IMR-90 (cell line): Measurements from ENCODE around the gene TAB2. TPM values are rescaled to one million over a fixed set of nuclear protein-coding genes. Genes with fewer than 3 reads are reported as not detected.

Experiments
- ATAC-seq: fragments of 200-7000 bp; cut with Tn5 transposase; 2 replicates; pipeline ENCODE4 v1.9.1; 2020; ENCODE audit warnings: low read depth, mild to moderate bottlenecking, moderate library complexity
- BruUV-seq: library from RNA; stranded (reverse); fragments of 400-500 nt; replicated peaks from 2 replicates; lab custom pipeline; 2021; lab: Mats Ljungman, UMichigan
- CTCF ChIA-PET: fragments of 300-600 bp; formaldehyde crosslinking; extraction: SDS; loops from one replicate; lab custom pipeline; 2021; ENCODE audit warnings: antibody characterized with exemption; lab: Yijun Ruan, JAX
- POLR2A ChIA-PET: fragments of 300-600 bp; sonication (Branson Sonifier 250); formaldehyde crosslinking; loops from one replicate; lab custom pipeline; 2022; ENCODE audit warnings: antibody characterized with exemption; ENCODE audit not compliant: unreplicated experiment; lab: Charles Lee
- DNase-seq: peaks from one replicate; pipeline ENCODE4 v3.0.0; 2013
- H2AFZ ChIP-seq: replicated peaks from 2 replicates; pipeline ENCODE3; 2013; ENCODE audit warnings: low read length, mild to moderate bottlenecking; ENCODE audit not compliant: poor library complexity
- H2AK5ac ChIP-seq: 2 replicates; pipeline ENCODE4 v1.6.1; 2013; ENCODE audit warnings: low read depth, low read length, inconsistent platforms
- H2AK9ac ChIP-seq: replicated peaks from 2 replicates; pipeline ENCODE3; 2013; ENCODE audit warnings: mild to moderate bottlenecking, low read depth, low read length, moderate library complexity; ENCODE audit not compliant: poor library complexity
- H2BK120ac ChIP-seq: 2 replicates; pipeline ENCODE4 v1.6.1; 2013; ENCODE audit warnings: low read depth, low read length, inconsistent platforms
- H2BK15ac ChIP-seq: 3 replicates; pipeline ENCODE4 v1.6.1; 2013; ENCODE audit warnings: low read depth, low read length, inconsistent platforms
- H2BK20ac ChIP-seq: 2 replicates; pipeline ENCODE4 v1.6.1; 2013; ENCODE audit warnings: low read depth, mild to moderate bottlenecking, inconsistent platforms, low read length, moderate library complexity
- H2BK5ac ChIP-seq: 2 replicates; pipeline ENCODE4 v1.6.1; 2013; ENCODE audit warnings: mild to moderate bottlenecking, low read depth, low read length, inconsistent platforms; ENCODE audit not compliant: poor library complexity, severe bottlenecking
- H3K14ac ChIP-seq: replicated peaks from 2 replicates; pipeline ENCODE4 v1.6.1; 2013; ENCODE audit warnings: low read depth, low read length, inconsistent platforms
- H3K18ac ChIP-seq: 2 replicates; pipeline ENCODE4 v1.6.1; 2013; ENCODE audit warnings: low read depth, low read length, control low read depth
- H3K23ac ChIP-seq: 2 replicates; pipeline ENCODE4 v1.6.1; 2013; ENCODE audit warnings: low read depth, low read length, inconsistent platforms
- H3K27ac ChIP-seq: 2 replicates; pipeline ENCODE4 v1.5.1; 2013; ENCODE audit warnings: mild to moderate bottlenecking, control low read depth, low read length; ENCODE audit not compliant: insufficient read depth
- H3K27me3 ChIP-seq: 2 replicates; pipeline ENCODE4 v1.6.1; 2013; ENCODE audit warnings: low read length; ENCODE audit not compliant: control insufficient read depth, insufficient read depth
- H3K36me3 ChIP-seq: 2 replicates; pipeline ENCODE4 v1.6.1; 2013; ENCODE audit warnings: low read length, mixed read lengths; ENCODE audit not compliant: control insufficient read depth, insufficient read depth
- H3K4ac ChIP-seq: 2 replicates; pipeline ENCODE4 v1.6.1; 2013; ENCODE audit warnings: low read depth, low read length, inconsistent platforms
- H3K4me1 ChIP-seq: 2 replicates; pipeline ENCODE4 v1.6.1; 2013; ENCODE audit warnings: low read length, mixed read lengths; ENCODE audit not compliant: control insufficient read depth, insufficient read depth
- H3K4me2 ChIP-seq: 2 replicates; pipeline ENCODE4 v1.6.1; 2013; ENCODE audit warnings: low read depth, mild to moderate bottlenecking, control low read depth, low read length, moderate library complexity
- H3K4me3 ChIP-seq: 2 replicates; pipeline ENCODE4 v1.5.1; 2013; ENCODE audit warnings: low read depth, mild to moderate bottlenecking, control low read depth, low read length, moderate library complexity; ENCODE audit not compliant: insufficient read depth
- H3K56ac ChIP-seq: 2 replicates; pipeline ENCODE4 v1.6.1; 2013; ENCODE audit warnings: low read length, inconsistent platforms; ENCODE audit not compliant: insufficient read depth; ENCODE audit errors: extremely low read depth
- H3K79me1 ChIP-seq, 2 experiments: 2 replicates each; pipeline ENCODE4 v1.6.1; 2013; ENCODE audit warnings: low read length in 2 of 2, inconsistent platforms in 1 of 2, low read depth in 1 of 2
- H3K9ac ChIP-seq: 2 replicates; pipeline ENCODE4 v1.6.1; 2013; ENCODE audit warnings: low read depth, low read length, control low read depth
- H3K9me1 ChIP-seq: 2 replicates; pipeline ENCODE4 v1.6.1; 2013; ENCODE audit warnings: low read length, inconsistent platforms; ENCODE audit not compliant: insufficient read depth
- H3K9me3 ChIP-seq: 2 replicates; pipeline ENCODE4 v1.6.1; 2013; ENCODE audit warnings: low read length; ENCODE audit not compliant: control insufficient read depth, insufficient read depth
- H4K20me1 ChIP-seq: 2 replicates; pipeline ENCODE4 v1.6.1; 2013; ENCODE audit warnings: low read length, inconsistent platforms; ENCODE audit not compliant: insufficient read depth
- H4K5ac ChIP-seq: 2 replicates; pipeline ENCODE4 v1.6.1; 2013; ENCODE audit warnings: mild to moderate bottlenecking, low read depth, low read length, control low read depth
- H4K8ac ChIP-seq, 2 experiments: 2 replicates each; pipeline ENCODE4 v1.6.1; 2013; ENCODE audit warnings: low read depth in 2 of 2, low read length in 2 of 2, control low read depth in 1 of 2, inconsistent platforms in 1 of 2
- H4K91ac ChIP-seq: 2 replicates; pipeline ENCODE4 v1.6.1; 2013; ENCODE audit warnings: low read depth, low read length, inconsistent platforms; ENCODE audit not compliant: insufficient read depth
- CEBPB ChIP-seq: IDR thresholded peaks from 2 replicates; pipeline ENCODE4 v1.6.1; 2012; ENCODE audit warnings: low read depth, low read length, improper control_type of control experiment
- CHD1 ChIP-seq: IDR thresholded peaks from 2 replicates; pipeline ENCODE4 v1.6.1; 2012; ENCODE audit warnings: low read depth, low read length, improper control_type of control experiment
- FOS ChIP-seq: fragments of 150-350 bp; IDR thresholded peaks from 2 replicates; pipeline ENCODE4 v1.6.1; 2016; ENCODE audit warnings: low read depth, low read length
- MAFK ChIP-seq: IDR thresholded peaks from 2 replicates; pipeline ENCODE4 v1.6.1; 2012; ENCODE audit warnings: low read depth, low read length, improper control_type of control experiment
- MAZ ChIP-seq: IDR thresholded peaks from 2 replicates; pipeline ENCODE4 v1.6.1; 2012; ENCODE audit warnings: low read depth, mild to moderate bottlenecking, low read length, improper control_type of control experiment, moderate library complexity, borderline replicate concordance
- MXI1 ChIP-seq: IDR thresholded peaks from 2 replicates; pipeline ENCODE4 v1.6.1; 2012; ENCODE audit warnings: low read depth, mild to moderate bottlenecking, low read length, moderate library complexity, borderline replicate concordance
- NFE2L2 ChIP-seq: fragments of 150-350 bp; IDR thresholded peaks from 2 replicates; pipeline ENCODE4 v1.6.1; 2016; ENCODE audit warnings: low read depth, mild to moderate bottlenecking, low read length
- POLR2A ChIP-seq: IDR thresholded peaks from 2 replicates; pipeline ENCODE4 v1.6.1; 2012; ENCODE audit warnings: mild to moderate bottlenecking, low read depth, low read length
- RAD21 ChIP-seq: IDR thresholded peaks from 2 replicates; pipeline ENCODE4 v1.6.1; 2012; ENCODE audit warnings: low read length, improper control_type of control experiment
- RCOR1 ChIP-seq: IDR thresholded peaks from 2 replicates; pipeline ENCODE4 v1.6.1; 2012; ENCODE audit warnings: mild to moderate bottlenecking, low read length, improper control_type of control experiment; ENCODE audit not compliant: insufficient replicate concordance
- RFX5 ChIP-seq: IDR thresholded peaks from 2 replicates; pipeline ENCODE4 v1.8.0; 2012; ENCODE audit warnings: low read depth, mild to moderate bottlenecking, low read length, moderate library complexity
- SMC3 ChIP-seq: fragments of 150-350 bp; IDR thresholded peaks from 2 replicates; pipeline ENCODE4 v1.6.1; 2016; ENCODE audit warnings: low read depth, mild to moderate bottlenecking, antibody characterized with exemption, low read length, moderate library complexity
- WGBS, 2 experiments: methylation state at CpG; one replicate each; pipeline versions ENCODE4 v1.1.5 to v1.1.7; 2013; ENCODE audit warnings: missing lambda C conversion rate in 2 of 2; ENCODE audit not compliant: insufficient read length in 1 of 2; ENCODE audit errors: extremely low coverage in 2 of 2; 5-methylcytosine and 5-hydroxymethylcytosine counted together
- dilution Hi-C: fragments of 300-500 bp; cut with HindIII; formaldehyde crosslinking; loops from one replicate; pipeline ENCODE4 v1.14.3; 2018; ENCODE audit warnings: low sequenced_read_pairs; ENCODE audit not compliant: unreplicated experiment
- in situ Hi-C: fragments of 300-500 bp; cut with MboI; formaldehyde crosslinking; loops from 3 replicates; pipeline ENCODE4 v1.14.3; 2019; ENCODE audit warnings: low sequenced_read_pairs, inconsistent platforms, mixed read lengths
- intact Hi-C: fragments of 100-400 bp; cut with micrococcal nuclease; formaldehyde crosslinking; loops from 2 replicates; pipeline ENCODE4 v1.10.0; 2022
- polyA plus RNA-seq, 3 experiments: library from polyadenylated mRNA; depleted of rRNA; stranded (reverse); fragments of >200 nt; gene quantifications; 2 replicates each; pipeline ENCODE4 v1.2.3, GENCODE V29; 2012; ENCODE audit warnings: low replicate concordance in 1 of 3
- total RNA-seq: library from RNA; depleted of rRNA; stranded (reverse); fragments of >200 nt; gene quantifications from 2 replicates; pipeline ENCODE4 v1.2.3, GENCODE V29; 2012
- TF ChIP-seq, protein P1 (sequence below): fragments of 150-350 bp; IDR thresholded peaks from 2 replicates; pipeline ENCODE4 v1.6.1; 2017; ENCODE audit warnings: mild to moderate bottlenecking, antibody characterized with exemption, low read length, low read depth
- TF ChIP-seq, protein P2 (sequence below): fragments of 150-350 bp; IDR thresholded peaks from 2 replicates; pipeline ENCODE4 v1.6.1; 2016; ENCODE audit warnings: low read depth, mild to moderate bottlenecking, low read length, moderate library complexity, borderline replicate concordance
- TF ChIP-seq, protein P3 (sequence below): conservative IDR thresholded peaks from 2 replicates; pipeline ENCODE4 v1.5.1; 2012; ENCODE audit warnings: mild to moderate bottlenecking, low read depth, low read length, improper control_type of control experiment

TAB2 gene
- total and polyA plus RNA-seq, 2 of the 4 experiments (the other 2 are of a cell fraction): 20.8 to 25.3 TPM

DNA sequence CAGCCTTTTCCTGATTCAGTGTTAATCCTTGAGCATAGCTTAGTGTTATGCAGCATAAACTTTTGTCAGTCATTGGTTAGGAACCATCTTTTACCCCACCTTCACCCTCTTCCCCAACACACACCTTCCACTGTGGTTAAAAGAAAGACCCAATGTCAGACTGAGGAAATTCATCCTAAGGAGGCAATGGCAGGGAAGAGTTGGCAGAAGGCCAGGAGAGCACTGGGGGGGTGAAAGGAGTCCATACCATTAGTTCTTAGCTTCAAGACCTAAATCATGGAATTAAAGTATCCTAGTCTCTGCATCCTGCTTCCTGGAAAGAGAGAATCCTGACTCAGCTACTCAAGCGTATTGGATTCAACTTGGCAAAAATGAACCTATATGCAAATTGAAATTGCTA lies 16.9 kb upstream of the TAB2 start:
- Histone ChIP-seq H4K5ac (no peak overlapping the region), H3K4me3 (no peak overlapping the region), H3K36me3 (no peaks in the 10 kb centered on the region), H4K8ac (no peak overlapping the region), H3K56ac (no peak overlapping the region), H3K9me1 (no peaks in the 10 kb centered on the region), H4K91ac (no peak overlapping the region), H4K20me1 (no peaks in the 10 kb centered on the region), H2AK5ac (no peak overlapping the region), H3K9ac (no peak overlapping the region), H3K9me3 (no peaks in the 10 kb centered on the region), H3K4ac (no peak overlapping the region), H2BK5ac (no peak overlapping the region), H3K23ac (no peak overlapping the region), H3K27me3 (peaks cover 9% of the 10 kb centered on the region), H2BK20ac (no peak overlapping the region), H3K27ac (no peak overlapping the region), H3K4me1 (no peaks in the 10 kb centered on the region), H3K4me2 (no peak overlapping the region), H3K79me1 (no peaks in the 10 kb centered on the region), H2BK15ac (no peak overlapping the region), H3K14ac (no peak overlapping the region), H2AK9ac (no peak overlapping the region), H2BK120ac (no peak overlapping the region), H2AFZ (no peak overlapping the region), H3K18ac (no peak overlapping the region)
- no CpG with 5 or more reads among the region's 1 CpG for WGBS, 2 experiments
- ATAC-seq: no peak
- CTCF ChIA-PET: no interaction called here
- BruUV-seq: no TSS peak
- DNase-seq: no peak
- TF ChIP-seq RCOR1: no peak
- no peak for TF ChIP-seq SMC3
- TF ChIP-seq, protein P1, sequence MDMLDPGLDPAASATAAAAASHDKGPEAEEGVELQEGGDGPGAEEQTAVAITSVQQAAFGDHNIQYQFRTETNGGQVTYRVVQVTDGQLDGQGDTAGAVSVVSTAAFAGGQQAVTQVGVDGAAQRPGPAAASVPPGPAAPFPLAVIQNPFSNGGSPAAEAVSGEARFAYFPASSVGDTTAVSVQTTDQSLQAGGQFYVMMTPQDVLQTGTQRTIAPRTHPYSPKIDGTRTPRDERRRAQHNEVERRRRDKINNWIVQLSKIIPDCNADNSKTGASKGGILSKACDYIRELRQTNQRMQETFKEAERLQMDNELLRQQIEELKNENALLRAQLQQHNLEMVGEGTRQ: no peak
- TF ChIP-seq MAZ: no peak
- TF ChIP-seq CEBPB: no peak
- no peak for TF ChIP-seq NFE2L2
- TF ChIP-seq, protein P2, sequence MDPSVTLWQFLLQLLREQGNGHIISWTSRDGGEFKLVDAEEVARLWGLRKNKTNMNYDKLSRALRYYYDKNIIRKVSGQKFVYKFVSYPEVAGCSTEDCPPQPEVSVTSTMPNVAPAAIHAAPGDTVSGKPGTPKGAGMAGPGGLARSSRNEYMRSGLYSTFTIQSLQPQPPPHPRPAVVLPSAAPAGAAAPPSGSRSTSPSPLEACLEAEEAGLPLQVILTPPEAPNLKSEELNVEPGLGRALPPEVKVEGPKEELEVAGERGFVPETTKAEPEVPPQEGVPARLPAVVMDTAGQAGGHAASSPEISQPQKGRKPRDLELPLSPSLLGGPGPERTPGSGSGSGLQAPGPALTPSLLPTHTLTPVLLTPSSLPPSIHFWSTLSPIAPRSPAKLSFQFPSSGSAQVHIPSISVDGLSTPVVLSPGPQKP: no peak
- TF ChIP-seq RAD21: no peak
- TF ChIP-seq MXI1: no peak
- no peak for TF ChIP-seq FOS
- TF ChIP-seq CHD1: no peak
- TF ChIP-seq, protein P3, sequence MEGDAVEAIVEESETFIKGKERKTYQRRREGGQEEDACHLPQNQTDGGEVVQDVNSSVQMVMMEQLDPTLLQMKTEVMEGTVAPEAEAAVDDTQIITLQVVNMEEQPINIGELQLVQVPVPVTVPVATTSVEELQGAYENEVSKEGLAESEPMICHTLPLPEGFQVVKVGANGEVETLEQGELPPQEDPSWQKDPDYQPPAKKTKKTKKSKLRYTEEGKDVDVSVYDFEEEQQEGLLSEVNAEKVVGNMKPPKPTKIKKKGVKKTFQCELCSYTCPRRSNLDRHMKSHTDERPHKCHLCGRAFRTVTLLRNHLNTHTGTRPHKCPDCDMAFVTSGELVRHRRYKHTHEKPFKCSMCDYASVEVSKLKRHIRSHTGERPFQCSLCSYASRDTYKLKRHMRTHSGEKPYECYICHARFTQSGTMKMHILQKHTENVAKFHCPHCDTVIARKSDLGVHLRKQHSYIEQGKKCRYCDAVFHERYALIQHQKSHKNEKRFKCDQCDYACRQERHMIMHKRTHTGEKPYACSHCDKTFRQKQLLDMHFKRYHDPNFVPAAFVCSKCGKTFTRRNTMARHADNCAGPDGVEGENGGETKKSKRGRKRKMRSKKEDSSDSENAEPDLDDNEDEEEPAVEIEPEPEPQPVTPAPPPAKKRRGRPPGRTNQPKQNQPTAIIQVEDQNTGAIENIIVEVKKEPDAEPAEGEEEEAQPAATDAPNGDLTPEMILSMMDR: no peak
- TF ChIP-seq MAFK: no peak
- TF ChIP-seq POLR2A: no peak
- TF ChIP-seq RFX5: no peak
- in situ Hi-C loops (no loop called here), intact Hi-C loops (no loop called here), dilution Hi-C loops (no loop called here)
- POLR2A ChIA-PET: no interaction called here
